Calu3 (cell line): Measurements from ENCODE around the gene SUCLA2. TPM values are rescaled to one million over a fixed set of nuclear protein-coding genes. Genes with fewer than 3 reads are reported as not detected.
"Not testable (repeated sequence)": the region's sequence is repeated elsewhere in the genome, so short reads cannot be mapped to it uniquely, and the experiment has no call there.

Experiments
- BruUV-seq: library from RNA; stranded (reverse); fragments of 400-500 nt; replicated peaks from 2 replicates; lab custom pipeline; 2021; lab: Mats Ljungman, UMichigan
- CTCF ChIA-PET: fragments of 300-600 bp; sonication (Branson Sonifier 250); formaldehyde crosslinking; loops from one replicate; lab custom pipeline; 2022; ENCODE audit warnings: antibody characterized with exemption; lab: Charles Lee
- DNase-seq: peaks from one replicate; pipeline ENCODE4 v3.0.0; 2022
- H3K27ac Mint-ChIP-seq: one replicate; pipeline ENCODE4 v1.8.0; 2022; ENCODE audit warnings: mixed read lengths; ENCODE audit not compliant: unreplicated experiment
- H3K27me3 Mint-ChIP-seq: one replicate; pipeline ENCODE4 v1.8.0; 2022; ENCODE audit warnings: mixed read lengths; ENCODE audit not compliant: unreplicated experiment
- H3K36me3 Mint-ChIP-seq: one replicate; pipeline ENCODE4 v1.8.0; 2022; ENCODE audit warnings: mild to moderate bottlenecking, moderate library complexity, mixed read lengths; ENCODE audit not compliant: insufficient read depth, unreplicated experiment
- H3K4me1 Mint-ChIP-seq: one replicate; pipeline ENCODE4 v1.8.0; 2022; ENCODE audit warnings: mild to moderate bottlenecking, low read depth, mixed read lengths; ENCODE audit not compliant: unreplicated experiment
- H3K4me3 Mint-ChIP-seq: one replicate; pipeline ENCODE4 v1.8.0; 2022; ENCODE audit warnings: mild to moderate bottlenecking, low read depth, moderate library complexity, mixed read lengths; ENCODE audit not compliant: unreplicated experiment
- H3K9me3 Mint-ChIP-seq: one replicate; pipeline ENCODE4 v1.8.0; 2022; ENCODE audit warnings: low read depth, mixed read lengths; ENCODE audit not compliant: unreplicated experiment
- intact Hi-C: fragments of 100-400 bp; cut with micrococcal nuclease; formaldehyde crosslinking; loops from one replicate; pipeline ENCODE4 v1.10.0; 2022; ENCODE audit not compliant: unreplicated experiment
- total RNA-seq: library from RNA; stranded (reverse); gene quantifications from 2 replicates; pipeline ENCODE4 v1.2.3, GENCODE V29; 2022
- TF ChIP-seq, protein P1 (sequence below): fragments of 200-600 bp; IDR thresholded peaks from one replicate; pipeline ENCODE4 v1.8.0; 2022; ENCODE audit warnings: antibody characterized with exemption; ENCODE audit not compliant: unreplicated experiment

SUCLA2 gene
- total RNA-seq, 1 experiment from 2014 or later, result 36.7 TPM

DNA sequence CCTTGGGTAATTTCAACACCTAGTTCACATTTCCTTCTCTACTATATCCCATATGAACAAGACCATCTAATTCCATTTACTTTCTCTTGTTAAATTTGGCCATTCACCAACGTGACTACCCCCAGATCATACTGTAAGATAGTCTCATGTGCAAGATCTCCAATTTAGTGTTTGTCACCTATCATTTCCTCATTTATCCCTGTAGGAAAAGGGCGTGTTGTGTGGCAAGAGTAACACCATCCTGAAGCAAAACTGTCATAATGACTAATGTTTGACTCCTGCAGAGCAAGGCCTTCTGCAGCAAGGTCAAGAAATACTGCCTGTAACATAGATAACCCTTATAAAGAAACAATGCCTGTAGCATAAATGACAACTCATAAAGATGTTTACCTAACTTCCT lies 51.3 kb downstream of the SUCLA2 start:
- TF ChIP-seq, protein P1, sequence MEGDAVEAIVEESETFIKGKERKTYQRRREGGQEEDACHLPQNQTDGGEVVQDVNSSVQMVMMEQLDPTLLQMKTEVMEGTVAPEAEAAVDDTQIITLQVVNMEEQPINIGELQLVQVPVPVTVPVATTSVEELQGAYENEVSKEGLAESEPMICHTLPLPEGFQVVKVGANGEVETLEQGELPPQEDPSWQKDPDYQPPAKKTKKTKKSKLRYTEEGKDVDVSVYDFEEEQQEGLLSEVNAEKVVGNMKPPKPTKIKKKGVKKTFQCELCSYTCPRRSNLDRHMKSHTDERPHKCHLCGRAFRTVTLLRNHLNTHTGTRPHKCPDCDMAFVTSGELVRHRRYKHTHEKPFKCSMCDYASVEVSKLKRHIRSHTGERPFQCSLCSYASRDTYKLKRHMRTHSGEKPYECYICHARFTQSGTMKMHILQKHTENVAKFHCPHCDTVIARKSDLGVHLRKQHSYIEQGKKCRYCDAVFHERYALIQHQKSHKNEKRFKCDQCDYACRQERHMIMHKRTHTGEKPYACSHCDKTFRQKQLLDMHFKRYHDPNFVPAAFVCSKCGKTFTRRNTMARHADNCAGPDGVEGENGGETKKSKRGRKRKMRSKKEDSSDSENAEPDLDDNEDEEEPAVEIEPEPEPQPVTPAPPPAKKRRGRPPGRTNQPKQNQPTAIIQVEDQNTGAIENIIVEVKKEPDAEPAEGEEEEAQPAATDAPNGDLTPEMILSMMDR, result no peak
- Mint-ChIP-seq H3K4me3 (no peak overlapping the region), H3K9me3 (no peaks in the 10 kb centered on the region), H3K36me3 (peaks cover 9% of the 10 kb centered on the region), H3K4me1 (no peaks in the 10 kb centered on the region), H3K27me3 (no peaks in the 10 kb centered on the region), H3K27ac (peak overlapping the region; percentile 16)
- BruUV-seq, result no TSS peak
- DNase-seq, result no peak
- intact Hi-C loops, result no loop called here
- CTCF ChIA-PET, result no interaction called here

DNA sequence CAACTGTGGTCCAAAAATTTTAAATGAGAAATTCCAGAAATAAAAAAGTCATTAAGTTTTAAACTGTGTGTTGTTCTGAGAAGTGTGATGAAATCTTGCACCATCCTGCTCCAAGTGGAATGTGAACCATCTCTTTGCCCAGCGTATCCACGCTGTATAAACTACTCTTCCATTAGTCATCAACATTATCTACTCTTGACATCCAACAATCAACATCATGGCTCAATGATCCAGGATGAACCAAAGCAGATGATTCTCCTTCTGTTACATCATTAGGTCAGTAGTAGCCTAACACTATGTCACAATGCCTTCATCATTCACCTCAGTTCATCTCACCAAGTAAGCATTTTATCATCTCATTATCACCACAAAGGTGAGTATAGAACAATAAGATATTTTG lies 55.3 kb downstream of the SUCLA2 start:
- TF ChIP-seq, protein P1, result no peak
- H3K9me3 Mint-ChIP-seq, result no peaks in the 10 kb centered on the region
- peak overlapping the region; percentile 16 for H3K27ac Mint-ChIP-seq
- H3K4me1 Mint-ChIP-seq, result no peaks in the 10 kb centered on the region
- H3K27me3 Mint-ChIP-seq, result no peaks in the 10 kb centered on the region
- BruUV-seq, result no TSS peak
- intact Hi-C loops, result no loop called here
- H3K4me3 Mint-ChIP-seq, result no peak overlapping the region
- CTCF ChIA-PET, result interaction anchor here (0.7 kb wide), 1 partner anchor 446 kb away, joined by 6 read pairs; no protein-coding TSS in a partner anchor
- H3K36me3 Mint-ChIP-seq, result peaks cover 9% of the 10 kb centered on the region
- DNase-seq, result no peak

DNA sequence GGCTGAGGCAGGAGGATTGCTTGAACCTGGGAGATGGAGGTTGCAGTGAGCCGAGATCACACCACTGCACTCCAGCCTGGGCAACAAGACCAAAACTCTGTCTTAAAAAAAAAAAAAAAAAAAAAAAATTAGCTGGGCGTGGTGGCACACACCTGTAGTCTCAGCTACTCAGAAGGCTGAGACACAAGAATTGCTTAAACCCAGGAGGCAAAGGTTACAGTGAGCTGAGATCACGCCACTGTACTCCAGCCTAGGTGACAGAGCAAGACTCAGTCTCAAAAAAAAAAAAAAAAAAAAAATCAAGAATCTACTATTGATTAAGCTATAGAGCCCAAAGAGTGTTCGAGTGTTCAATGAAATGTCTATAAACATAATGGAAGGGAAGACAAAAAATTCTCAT lies 55.9 kb downstream of the SUCLA2 start:
- H3K4me1 Mint-ChIP-seq, BruUV-seq, DNase-seq, H3K36me3 Mint-ChIP-seq, H3K9me3 Mint-ChIP-seq, H3K27ac Mint-ChIP-seq, H3K27me3 Mint-ChIP-seq, H3K4me3 Mint-ChIP-seq, intact Hi-C loops: not testable (repeated sequence)
- CTCF ChIA-PET, result interaction anchor here (0.7 kb wide), 2 partner anchors 446 to 1167 kb away, joined by 6 to 8 read pairs; no protein-coding TSS in a partner anchor

DNA sequence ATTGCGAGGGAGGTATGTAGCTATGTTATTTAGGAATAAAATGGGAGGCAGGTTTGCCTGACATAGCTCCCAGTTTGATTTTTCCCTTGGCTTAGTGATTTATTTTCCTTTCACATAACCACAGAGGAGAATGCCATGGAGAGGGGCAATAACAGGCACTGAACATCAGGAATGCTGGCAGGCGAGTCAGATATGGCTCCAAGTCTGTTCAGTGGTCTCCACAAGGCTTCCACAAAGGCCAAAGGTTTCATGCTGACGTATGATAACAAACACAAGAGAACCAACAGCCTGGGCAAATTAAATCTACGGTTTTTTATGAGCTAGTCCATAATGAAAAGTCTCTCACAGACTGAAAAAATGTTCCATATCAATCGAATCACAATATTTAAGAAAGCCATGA lies 66.7 kb downstream of the SUCLA2 start:
- no TSS peak for BruUV-seq
- Mint-ChIP-seq H3K4me3 (no peak overlapping the region), H3K27me3 (no peaks in the 10 kb centered on the region), H3K36me3 (peaks cover 5% of the 10 kb centered on the region), H3K4me1 (no peaks in the 10 kb centered on the region), H3K27ac (no peak overlapping the region), H3K9me3 (no peaks in the 10 kb centered on the region)
- DNase-seq, result no peak
- intact Hi-C loops, result no loop called here
- TF ChIP-seq, protein P1, result no peak
- CTCF ChIA-PET, result no interaction called here
